IMR-90 (cell line): ENCODE data around the gene PDS5A. TPM values are rescaled to one million over a fixed set of nuclear protein-coding genes. Genes with fewer than 3 reads are reported as not detected.
A peak's percentile ranks its signal among the peaks of the same experiment; 100 is the strongest.

Experiments used
- ATAC-seq: fragments of 200-7000 bp; cut with Tn5 transposase; 2 replicates; pipeline ENCODE4 v1.9.1; 2020; ENCODE audit warnings: low read depth, mild to moderate bottlenecking, moderate library complexity
- BruUV-seq: library from RNA; stranded (reverse); fragments of 400-500 nt; replicated peaks from 2 replicates; lab custom pipeline; 2021; lab: Mats Ljungman, UMichigan
- CTCF ChIA-PET: fragments of 300-600 bp; formaldehyde crosslinking; extraction: SDS; loops from one replicate; lab custom pipeline; 2021; ENCODE audit warnings: antibody characterized with exemption; lab: Yijun Ruan, JAX
- POLR2A ChIA-PET: fragments of 300-600 bp; sonication (Branson Sonifier 250); formaldehyde crosslinking; loops from one replicate; lab custom pipeline; 2022; ENCODE audit warnings: antibody characterized with exemption; ENCODE audit not compliant: unreplicated experiment; lab: Charles Lee
- DNase-seq: peaks from one replicate; pipeline ENCODE4 v3.0.0; 2013
- H2AFZ ChIP-seq: replicated peaks from 2 replicates; pipeline ENCODE3; 2013; ENCODE audit warnings: low read length, mild to moderate bottlenecking; ENCODE audit not compliant: poor library complexity
- H2AK5ac ChIP-seq: 2 replicates; pipeline ENCODE4 v1.6.1; 2013; ENCODE audit warnings: low read depth, low read length, inconsistent platforms
- H2AK9ac ChIP-seq: replicated peaks from 2 replicates; pipeline ENCODE3; 2013; ENCODE audit warnings: mild to moderate bottlenecking, low read depth, low read length, moderate library complexity; ENCODE audit not compliant: poor library complexity
- H2BK120ac ChIP-seq: 2 replicates; pipeline ENCODE4 v1.6.1; 2013; ENCODE audit warnings: low read depth, low read length, inconsistent platforms
- H2BK15ac ChIP-seq: 3 replicates; pipeline ENCODE4 v1.6.1; 2013; ENCODE audit warnings: low read depth, low read length, inconsistent platforms
- H2BK20ac ChIP-seq: 2 replicates; pipeline ENCODE4 v1.6.1; 2013; ENCODE audit warnings: low read depth, mild to moderate bottlenecking, inconsistent platforms, low read length, moderate library complexity
- H2BK5ac ChIP-seq: 2 replicates; pipeline ENCODE4 v1.6.1; 2013; ENCODE audit warnings: mild to moderate bottlenecking, low read depth, low read length, inconsistent platforms; ENCODE audit not compliant: poor library complexity, severe bottlenecking
- H3K14ac ChIP-seq: replicated peaks from 2 replicates; pipeline ENCODE4 v1.6.1; 2013; ENCODE audit warnings: low read depth, low read length, inconsistent platforms
- H3K18ac ChIP-seq: 2 replicates; pipeline ENCODE4 v1.6.1; 2013; ENCODE audit warnings: low read depth, low read length, control low read depth
- H3K23ac ChIP-seq: 2 replicates; pipeline ENCODE4 v1.6.1; 2013; ENCODE audit warnings: low read depth, low read length, inconsistent platforms
- H3K27ac ChIP-seq: 2 replicates; pipeline ENCODE4 v1.5.1; 2013; ENCODE audit warnings: mild to moderate bottlenecking, control low read depth, low read length; ENCODE audit not compliant: insufficient read depth
- H3K27me3 ChIP-seq: 2 replicates; pipeline ENCODE4 v1.6.1; 2013; ENCODE audit warnings: low read length; ENCODE audit not compliant: control insufficient read depth, insufficient read depth
- H3K36me3 ChIP-seq: 2 replicates; pipeline ENCODE4 v1.6.1; 2013; ENCODE audit warnings: low read length, mixed read lengths; ENCODE audit not compliant: control insufficient read depth, insufficient read depth
- H3K4ac ChIP-seq: 2 replicates; pipeline ENCODE4 v1.6.1; 2013; ENCODE audit warnings: low read depth, low read length, inconsistent platforms
- H3K4me1 ChIP-seq: 2 replicates; pipeline ENCODE4 v1.6.1; 2013; ENCODE audit warnings: low read length, mixed read lengths; ENCODE audit not compliant: control insufficient read depth, insufficient read depth
- H3K4me2 ChIP-seq: 2 replicates; pipeline ENCODE4 v1.6.1; 2013; ENCODE audit warnings: low read depth, mild to moderate bottlenecking, control low read depth, low read length, moderate library complexity
- H3K4me3 ChIP-seq: 2 replicates; pipeline ENCODE4 v1.5.1; 2013; ENCODE audit warnings: low read depth, mild to moderate bottlenecking, control low read depth, low read length, moderate library complexity; ENCODE audit not compliant: insufficient read depth
- H3K56ac ChIP-seq: 2 replicates; pipeline ENCODE4 v1.6.1; 2013; ENCODE audit warnings: low read length, inconsistent platforms; ENCODE audit not compliant: insufficient read depth; ENCODE audit errors: extremely low read depth
- H3K79me1 ChIP-seq, 2 experiments: 2 replicates each; pipeline ENCODE4 v1.6.1; 2013; ENCODE audit warnings: low read length in 2 of 2, inconsistent platforms in 1 of 2, low read depth in 1 of 2
- H3K9ac ChIP-seq: 2 replicates; pipeline ENCODE4 v1.6.1; 2013; ENCODE audit warnings: low read depth, low read length, control low read depth
- H3K9me1 ChIP-seq: 2 replicates; pipeline ENCODE4 v1.6.1; 2013; ENCODE audit warnings: low read length, inconsistent platforms; ENCODE audit not compliant: insufficient read depth
- H3K9me3 ChIP-seq: 2 replicates; pipeline ENCODE4 v1.6.1; 2013; ENCODE audit warnings: low read length; ENCODE audit not compliant: control insufficient read depth, insufficient read depth
- H4K20me1 ChIP-seq: 2 replicates; pipeline ENCODE4 v1.6.1; 2013; ENCODE audit warnings: low read length, inconsistent platforms; ENCODE audit not compliant: insufficient read depth
- H4K5ac ChIP-seq: 2 replicates; pipeline ENCODE4 v1.6.1; 2013; ENCODE audit warnings: mild to moderate bottlenecking, low read depth, low read length, control low read depth
- H4K8ac ChIP-seq, 2 experiments: 2 replicates each; pipeline ENCODE4 v1.6.1; 2013; ENCODE audit warnings: low read depth in 2 of 2, low read length in 2 of 2, control low read depth in 1 of 2, inconsistent platforms in 1 of 2
- H4K91ac ChIP-seq: 2 replicates; pipeline ENCODE4 v1.6.1; 2013; ENCODE audit warnings: low read depth, low read length, inconsistent platforms; ENCODE audit not compliant: insufficient read depth
- CEBPB ChIP-seq: IDR thresholded peaks from 2 replicates; pipeline ENCODE4 v1.6.1; 2012; ENCODE audit warnings: low read depth, low read length, improper control_type of control experiment
- CTCF ChIP-seq: conservative IDR thresholded peaks from 2 replicates; pipeline ENCODE4 v1.5.1; 2012; ENCODE audit warnings: mild to moderate bottlenecking, low read depth, low read length, improper control_type of control experiment
- WGBS, 2 experiments: methylation state at CpG; one replicate each; pipeline versions ENCODE4 v1.1.5 to v1.1.7; 2013; ENCODE audit warnings: missing lambda C conversion rate in 2 of 2; ENCODE audit not compliant: insufficient read length in 1 of 2; ENCODE audit errors: extremely low coverage in 2 of 2; 5-methylcytosine and 5-hydroxymethylcytosine counted together
- dilution Hi-C: fragments of 300-500 bp; cut with HindIII; formaldehyde crosslinking; loops from one replicate; pipeline ENCODE4 v1.14.3; 2018; ENCODE audit warnings: low sequenced_read_pairs; ENCODE audit not compliant: unreplicated experiment
- in situ Hi-C: fragments of 300-500 bp; cut with MboI; formaldehyde crosslinking; loops from 3 replicates; pipeline ENCODE4 v1.14.3; 2019; ENCODE audit warnings: low sequenced_read_pairs, inconsistent platforms, mixed read lengths
- intact Hi-C: fragments of 100-400 bp; cut with micrococcal nuclease; formaldehyde crosslinking; loops from 2 replicates; pipeline ENCODE4 v1.10.0; 2022
- polyA plus RNA-seq, 3 experiments: library from polyadenylated mRNA; depleted of rRNA; stranded (reverse); fragments of >200 nt; gene quantifications; 2 replicates each; pipeline ENCODE4 v1.2.3, GENCODE V29; 2012; ENCODE audit warnings: low replicate concordance in 1 of 3
- total RNA-seq: library from RNA; depleted of rRNA; stranded (reverse); fragments of >200 nt; gene quantifications from 2 replicates; pipeline ENCODE4 v1.2.3, GENCODE V29; 2012

Gene PDS5A
- total and polyA plus RNA-seq, 2 of the 4 experiments (the other 2 are of a cell fraction), result 16.3 to 33.5 TPM

- dilution Hi-C loops, result no loop called here
- Histone ChIP-seq H2AFZ (no peak overlapping the region), H4K91ac (no peak overlapping the region), H3K4me1 (peaks cover 9% of the 10 kb centered on the region), H3K36me3 (no peaks in the 10 kb centered on the region), H4K8ac (no peak overlapping the region), H3K27ac (no peak overlapping the region), H3K18ac (no peak overlapping the region), H3K27me3 (no peaks in the 10 kb centered on the region), H3K4me3 (no peak overlapping the region), H2BK120ac (no peak overlapping the region), H3K79me1 (peaks cover 23 to 52% of the 10 kb centered on the region in 2 experiments), H3K9me1 (peaks cover 14% of the 10 kb centered on the region), H2BK20ac (no peak overlapping the region), H3K9ac (no peak overlapping the region), H3K14ac (peak overlapping the region; percentile 78; the same call in 1 of the 2 replicates), H4K5ac (peak overlapping the region; percentile 8; the same call in 1 of the 2 replicates), H3K23ac (no peak overlapping the region), H3K4me2 (no peak overlapping the region), H2AK9ac (no peak overlapping the region), H2BK5ac (no peak overlapping the region), H3K4ac (no peak overlapping the region), H3K56ac (no peak overlapping the region), H2AK5ac (0 out of 2 replicates have a peak overlapping the region, but pooled peaks have one; percentile 33), H2BK15ac (no peak overlapping the region), H4K20me1 (peaks cover 40% of the 10 kb centered on the region), H3K9me3 (no peaks in the 10 kb centered on the region)
- no TSS peak for BruUV-seq
- in situ Hi-C loops, result no loop called here
- ATAC-seq (no peak), DNase-seq (no peak)
- ChIA-PET POLR2A (no interaction called here), CTCF (no interaction called here)
- intact Hi-C loops, result no loop called here
- WGBS, 2 experiments, result no CpG with 5 or more reads among the region's 2 CpGs
- TF ChIP-seq CTCF (no peak), CEBPB (peak; percentile 78)
These were observed 36.0 kb downstream of the PDS5A start for GRCh38 chr4:39941682-39942217.
